Type B pancreatic cell (in vitro differentiated cells): Measurements from ENCODE around the gene A2M. TPM values are rescaled to one million over a fixed set of nuclear protein-coding genes. Genes with fewer than 3 reads are reported as not detected.

Source experiments
- DNase-seq: peaks from one replicate; pipeline ENCODE4 v3.0.0; 2021; ENCODE audit warnings: mixed read lengths; ENCODE audit not compliant: unreplicated experiment; ENCODE audit errors: extremely low spot score
- H3K27ac Mint-ChIP-seq: 2 replicates; pipeline ENCODE4 v1.8.0; 2021; ENCODE audit warnings: mild to moderate bottlenecking, mixed read lengths
- H3K27me3 Mint-ChIP-seq: 2 replicates; pipeline ENCODE4 v1.8.0; 2021; ENCODE audit warnings: mixed read lengths
- H3K36me3 Mint-ChIP-seq: 2 replicates; pipeline ENCODE4 v1.8.0; 2021; ENCODE audit warnings: mixed read lengths
- H3K4me1 Mint-ChIP-seq: one replicate; pipeline ENCODE4 v1.8.0; 2021; ENCODE audit warnings: mixed read lengths; ENCODE audit not compliant: unreplicated experiment
- H3K4me3 Mint-ChIP-seq: 2 replicates; pipeline ENCODE4 v1.8.0; 2021; ENCODE audit warnings: mild to moderate bottlenecking, mixed read lengths
- H3K9me3 Mint-ChIP-seq: 2 replicates; pipeline ENCODE4 v1.8.0; 2021; ENCODE audit warnings: mixed read lengths
- CTCF ChIP-seq: fragments of 200-600 bp; sonication (generic); conservative IDR thresholded peaks from 2 replicates; pipeline ENCODE4 v1.5.0; 2021; ENCODE audit warnings: antibody characterized with exemption, mild to moderate bottlenecking
- total RNA-seq: library from RNA; stranded (reverse); gene quantifications from 2 replicates; pipeline ENCODE4 v1.2.1, GENCODE V29; 2021; ENCODE audit warnings: low replicate concordance

The A2M gene
- total RNA-seq, 1 donor from 2014 or later = 84.9 TPM

- Mint-ChIP-seq H3K27me3 (no peaks in the 10 kb centered on the region), H3K36me3 (peaks cover 8% of the 10 kb centered on the region), H3K4me1 (peaks cover 5% of the 10 kb centered on the region), H3K4me3 (no peak overlapping the region), H3K27ac (no peak overlapping the region), H3K9me3 (no peaks in the 10 kb centered on the region)
- no peak for TF ChIP-seq CTCF
- no peak for DNase-seq
These were observed 4.2 kb downstream of the A2M start for GRCh38 chr12:9111525-9111924.

- TF ChIP-seq CTCF = no peak
- Mint-ChIP-seq H3K27me3 (no peaks in the 10 kb centered on the region), H3K4me3 (no peak overlapping the region), H3K4me1 (no peaks in the 10 kb centered on the region), H3K36me3 (peaks cover 8% of the 10 kb centered on the region), H3K27ac (no peak overlapping the region), H3K9me3 (no peaks in the 10 kb centered on the region)
- no peak for DNase-seq
These were observed 5.8 kb downstream of the A2M start for GRCh38 chr12:9109737-9110491.

GRCh38 chr12:9109213-9109522, 6.6 kb downstream of the A2M start:
- Mint-ChIP-seq H3K27me3 (no peaks in the 10 kb centered on the region), H3K4me1 (no peaks in the 10 kb centered on the region), H3K4me3 (no peak overlapping the region), H3K9me3 (no peaks in the 10 kb centered on the region), H3K36me3 (peaks cover 8% of the 10 kb centered on the region), H3K27ac (no peak overlapping the region)
- TF ChIP-seq CTCF = no peak
- DNase-seq = no peak

- TF ChIP-seq CTCF = no peak
- no peak for DNase-seq
- H3K4me1 Mint-ChIP-seq = no peaks in the 10 kb centered on the region
These were observed 7.1 kb downstream of the A2M start for GRCh38 chr12:9108504-9109212.

DNA sequence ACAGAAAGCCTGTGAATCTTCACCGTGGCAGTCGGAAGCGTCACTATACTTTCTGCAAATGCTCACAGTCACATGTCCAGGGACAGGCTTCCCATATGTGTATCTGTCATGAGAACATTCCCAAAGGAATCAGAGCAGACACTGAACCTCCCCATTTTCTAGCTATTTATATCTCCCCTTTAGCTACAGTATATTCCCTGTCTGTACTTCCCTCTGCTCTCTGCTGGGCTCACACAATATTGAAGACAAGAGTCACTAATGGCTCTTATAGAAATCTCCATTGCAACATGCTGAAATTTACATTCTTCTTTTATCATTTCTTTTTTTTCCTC, 8.2 kb downstream of the A2M start:
- H3K4me3 Mint-ChIP-seq = no peak overlapping the region
- no peak for TF ChIP-seq CTCF
- no peaks in the 10 kb centered on the region for H3K4me1 Mint-ChIP-seq
- no peak for DNase-seq
- peaks cover 5% of the 10 kb centered on the region for H3K36me3 Mint-ChIP-seq
- no peaks in the 10 kb centered on the region for H3K9me3 Mint-ChIP-seq
- H3K27me3 Mint-ChIP-seq = no peaks in the 10 kb centered on the region
- no peak overlapping the region for H3K27ac Mint-ChIP-seq

More at GRCh38 chr12:9108504-9109212, 7.1 kb downstream of the A2M start:
- no peaks in the 10 kb centered on the region for H3K27me3 Mint-ChIP-seq
- peaks cover 8% of the 10 kb centered on the region for H3K36me3 Mint-ChIP-seq
- no peak overlapping the region for H3K4me3 Mint-ChIP-seq
- no peaks in the 10 kb centered on the region for H3K9me3 Mint-ChIP-seq
- H3K27ac Mint-ChIP-seq = no peak overlapping the region
